Right lung (tissue), 5 donors: ENCODE results near the gene TMEM30A. TPM values are rescaled to one million over a fixed set of nuclear protein-coding genes. Genes with fewer than 3 reads are reported as not detected.

Source experiments
- DNase-seq, 2 donors: peaks; one replicate each; pipeline ENCODE4 v3.0.0-alpha.2; 2013
- polyA plus RNA-seq, 5 donors: library from polyadenylated mRNA; unstranded; fragments of 120-200 nt; gene quantifications; one replicate each; pipeline versions ENCODE4 v1.2.1 to v1.2.3, GENCODE V29; 2013; ENCODE audit warnings: inconsistent platforms in 1 of 5, low replicate concordance in 1 of 5; ENCODE audit not compliant: insufficient read length in 5 of 5, insufficient read depth in 1 of 5

The TMEM30A gene
- polyA plus RNA-seq, 5 donors: 119 to 194 (median 169) TPM

- DNase-seq: peak in 1 of 2 donors; percentile 53
These were observed 12.5 kb upstream of the TMEM30A start for GRCh38 chr6:75296811-75297779.

GRCh38 chr6:75292555-75292954, 8.0 kb upstream of the TMEM30A start:
- DNase-seq: no peak

DNA sequence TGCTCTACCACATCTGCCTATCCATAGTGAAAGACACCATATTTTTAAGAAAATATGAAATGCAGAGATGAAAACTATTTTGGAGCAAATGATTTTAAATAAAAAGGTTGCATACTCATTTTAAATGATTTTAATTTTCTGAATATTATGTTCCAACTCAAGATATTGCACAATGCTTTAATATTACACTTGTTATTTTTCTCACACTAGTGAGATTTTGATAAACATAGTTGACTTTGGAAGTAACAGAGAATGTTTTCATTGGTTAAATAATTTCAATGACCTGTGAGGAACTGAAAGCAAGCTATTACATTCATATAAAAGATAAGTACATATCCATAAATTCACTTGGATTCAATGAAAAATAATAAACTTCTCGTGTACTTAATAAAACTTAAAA, 7.2 kb upstream of the TMEM30A start:
- DNase-seq: no peak

GRCh38 chr6:75291331-75291730, 6.7 kb upstream of the TMEM30A start:
- DNase-seq: no peak

GRCh38 chr6:75290136-75290945, 5.7 kb upstream of the TMEM30A start:
- no peak for DNase-seq

GRCh38 chr6:75288023-75288422, 3.4 kb upstream of the TMEM30A start:
- no peak for DNase-seq

DNA sequence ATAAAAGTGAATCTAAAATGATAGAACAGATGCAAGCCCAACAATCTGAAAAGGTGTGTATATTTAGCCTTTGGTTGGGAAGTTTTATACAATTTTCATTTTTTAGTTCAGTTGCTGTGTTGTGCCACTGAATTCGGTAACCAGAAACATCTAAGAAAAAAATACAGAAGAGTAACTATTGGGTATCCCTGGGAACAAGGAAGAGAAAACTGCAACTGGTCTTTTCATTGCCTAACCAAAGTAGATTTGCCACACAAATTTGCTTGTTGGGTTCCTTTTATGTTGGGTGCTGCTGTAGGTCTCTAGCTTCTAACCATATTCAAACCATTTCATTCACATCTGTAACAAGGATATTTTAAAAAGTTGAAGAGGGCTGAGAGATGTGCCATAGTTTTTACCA, 2.8 kb upstream of the TMEM30A start:
- DNase-seq: no peak

GRCh38 chr6:75286955-75287354, 2.4 kb upstream of the TMEM30A start:
- no peak for DNase-seq

DNA sequence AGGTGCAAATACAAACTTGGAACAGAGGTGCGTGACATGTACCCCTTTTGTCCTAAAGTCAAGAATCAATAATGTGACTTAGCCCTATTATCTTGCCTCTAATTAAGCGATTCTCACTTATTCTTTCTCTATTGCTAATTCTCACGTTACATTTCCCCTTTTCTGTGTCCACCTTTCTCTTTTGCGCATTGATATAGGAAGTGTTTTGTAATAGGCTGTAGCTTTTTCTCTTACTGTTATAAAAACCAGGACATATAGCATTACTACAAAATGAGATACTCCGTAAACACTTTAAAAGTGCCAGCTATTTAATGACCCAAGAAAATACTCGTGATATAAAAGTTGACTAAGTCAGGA, 669 bp upstream of the TMEM30A start:
- DNase-seq: no peak

DNA sequence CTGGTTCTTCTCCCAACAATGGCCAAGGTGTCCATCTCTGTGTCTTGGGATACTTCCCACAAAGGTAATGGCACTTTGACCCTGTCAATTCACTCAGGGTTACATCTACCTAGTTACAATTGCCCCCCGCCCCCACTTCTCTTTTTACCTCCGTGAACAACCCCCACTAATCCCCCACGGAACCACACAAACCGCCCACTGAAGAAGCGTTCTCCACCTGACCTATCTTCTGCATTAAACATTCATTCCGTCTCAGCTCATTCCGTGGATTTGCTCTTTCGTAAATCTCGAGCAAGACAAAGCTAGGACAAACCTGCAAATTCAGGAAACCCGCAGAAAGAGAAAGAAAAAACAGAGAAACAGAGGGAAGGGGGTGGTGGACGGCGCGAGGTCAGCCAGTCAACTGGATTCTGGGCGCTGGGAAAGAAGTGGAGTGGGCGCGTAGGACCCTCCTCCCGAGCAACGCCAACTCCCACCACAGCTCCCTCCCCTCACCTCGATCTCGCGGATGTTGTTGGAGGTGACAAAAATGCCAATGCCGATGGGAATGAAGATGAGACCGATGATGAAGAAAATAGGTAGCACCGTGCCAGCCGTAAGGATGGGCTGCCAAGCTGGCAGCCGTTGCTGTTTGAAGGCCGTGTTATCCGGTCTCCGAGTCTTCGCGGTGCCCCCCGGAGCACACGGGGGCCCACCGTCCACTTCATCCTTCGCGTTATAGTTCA, 523 bp downstream of the TMEM30A start:
- DNase-seq: peak; percentile 68 to 69

DNA sequence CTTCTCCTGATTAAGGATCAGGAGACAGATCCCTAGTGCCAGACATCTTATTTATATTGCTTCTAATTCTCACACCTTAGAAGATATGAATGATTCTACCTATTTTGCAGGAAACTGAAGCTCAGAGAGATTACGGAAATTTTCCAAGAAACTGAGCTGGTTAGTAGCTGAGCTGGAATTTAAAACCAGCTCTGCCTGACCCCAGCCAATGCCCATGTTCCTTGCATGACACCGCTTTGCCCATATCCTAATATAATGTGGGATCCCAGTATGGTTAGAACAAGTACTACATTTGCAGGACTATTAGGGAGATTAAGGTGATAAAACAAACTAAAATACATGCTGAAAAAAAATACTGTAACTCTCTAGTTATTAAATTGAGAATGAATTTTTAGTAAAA, 1.9 kb downstream of the TMEM30A start:
- DNase-seq: no peak

DNA sequence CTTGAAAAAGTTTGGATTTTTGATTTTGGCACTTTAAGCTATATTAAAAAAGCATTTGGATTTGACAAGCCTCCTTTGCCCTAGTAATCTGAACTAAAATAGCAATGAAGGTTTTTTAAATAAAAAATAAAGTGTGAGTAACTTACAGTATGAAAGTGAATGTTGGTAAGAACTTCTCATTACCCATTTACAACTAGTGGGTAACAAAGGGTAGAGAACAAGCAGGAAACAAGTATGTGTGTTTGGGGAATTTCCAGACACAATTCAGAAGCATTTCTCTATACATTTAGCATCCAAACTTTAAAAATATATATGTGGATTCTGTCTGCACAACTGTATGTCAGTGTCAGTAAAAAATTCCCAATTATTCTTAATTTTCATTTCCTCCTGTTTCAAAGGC, 2.9 kb downstream of the TMEM30A start:
- DNase-seq: no peak

- DNase-seq: no peak
These were observed 4.3 kb downstream of the TMEM30A start for GRCh38 chr6:75280131-75280855.

GRCh38 chr6:75279418-75279817, 5.2 kb downstream of the TMEM30A start:
- no peak for DNase-seq

DNA sequence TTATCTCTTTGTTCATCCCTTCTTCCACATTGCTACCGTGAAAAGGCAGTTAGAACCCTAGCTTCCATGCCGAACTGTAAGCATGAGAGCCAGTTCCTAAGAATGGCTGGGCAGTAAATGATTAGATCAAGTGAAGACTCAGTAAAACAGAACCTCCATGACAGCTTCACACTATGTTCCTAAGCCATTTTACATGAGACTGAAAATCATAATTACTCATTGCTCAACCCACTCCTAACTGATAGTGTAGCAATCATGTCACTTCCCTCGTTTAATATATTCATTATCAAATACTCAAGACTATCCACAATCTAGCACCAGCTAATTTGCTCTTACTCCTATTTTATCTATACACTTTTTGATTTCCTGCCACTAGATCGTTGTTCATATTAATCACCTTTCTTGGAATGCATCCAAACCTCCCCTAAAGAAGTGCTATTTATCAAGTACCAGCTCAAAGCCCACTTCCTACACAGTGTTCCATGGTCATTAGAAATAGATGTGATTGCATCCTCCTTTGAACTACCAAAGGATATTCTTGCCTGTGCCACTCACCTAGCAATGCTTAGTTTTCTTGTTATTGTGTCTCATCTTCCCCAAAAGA, 6.0 kb downstream of the TMEM30A start:
- DNase-seq: no peak

DNA sequence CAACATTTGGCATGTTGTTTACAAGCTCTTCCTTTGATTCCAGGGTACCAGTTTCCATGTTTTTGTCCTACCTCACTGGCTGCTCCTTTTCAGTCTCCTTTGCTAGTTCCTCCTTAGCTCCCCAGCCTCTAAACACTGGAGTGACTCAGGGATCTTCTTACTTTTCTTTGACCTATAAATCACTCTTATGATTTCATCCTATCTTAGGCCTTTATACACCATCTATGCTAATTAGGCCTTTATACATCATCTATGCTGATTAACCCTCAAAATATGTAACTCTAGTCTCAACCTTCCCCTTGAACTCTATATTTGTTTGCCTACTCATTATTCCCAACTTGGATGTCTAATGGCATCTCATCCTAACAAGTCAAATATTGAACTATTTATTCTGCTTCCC, 9.5 kb downstream of the TMEM30A start:
- DNase-seq: no peak

DNA sequence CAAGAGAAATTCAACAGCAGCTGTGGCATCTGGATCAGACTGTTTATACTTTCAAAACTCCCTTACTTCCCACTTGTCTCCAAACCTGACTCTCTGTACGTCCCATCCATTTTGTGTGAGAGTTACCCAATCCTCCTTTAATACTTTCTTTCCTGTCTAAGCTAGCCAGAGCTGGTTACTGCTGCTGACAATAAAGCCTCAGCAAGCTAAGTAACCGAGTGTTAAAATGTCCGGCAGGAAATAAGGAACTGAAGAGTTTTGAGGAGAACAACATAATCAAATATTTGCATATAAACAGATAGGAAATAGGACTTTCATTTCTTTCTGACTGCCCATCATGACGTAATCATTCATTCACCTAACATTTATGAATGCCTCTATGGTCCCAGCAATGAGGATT, 11.6 kb downstream of the TMEM30A start:
- DNase-seq: no peak

DNA sequence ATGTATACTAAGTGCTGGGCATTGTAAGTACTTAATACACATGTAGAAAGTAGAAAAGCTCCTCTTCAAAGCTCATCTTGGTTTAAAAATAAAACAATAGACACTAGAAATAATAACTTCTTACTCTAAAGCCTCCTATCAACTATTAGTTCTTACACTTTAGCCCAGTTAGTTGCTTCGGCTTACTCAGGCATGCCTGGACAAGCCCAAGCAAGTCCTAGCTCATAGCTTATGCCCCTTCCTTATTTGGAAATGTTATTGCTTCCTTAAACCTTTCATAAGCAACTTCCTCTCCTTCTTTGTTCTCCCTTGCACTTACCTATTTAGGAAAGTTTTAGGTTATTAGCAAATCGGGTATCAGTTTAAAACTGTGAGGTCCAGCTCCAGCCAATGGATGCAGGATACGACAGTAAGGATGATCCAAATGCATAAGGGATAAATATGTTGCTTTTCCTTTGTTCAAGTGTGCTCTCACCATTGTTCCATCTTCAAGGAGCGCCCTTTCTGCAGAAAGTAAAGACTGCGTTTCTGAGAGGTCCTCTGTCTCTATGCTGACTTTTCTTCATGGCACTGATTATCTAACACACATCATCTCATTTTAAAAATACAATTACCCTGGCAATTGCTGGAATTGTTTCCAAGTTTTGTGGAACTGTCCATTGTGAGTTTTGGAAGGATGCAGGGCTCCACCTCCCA, 12.3 kb downstream of the TMEM30A start:
- no peak for DNase-seq

DNA sequence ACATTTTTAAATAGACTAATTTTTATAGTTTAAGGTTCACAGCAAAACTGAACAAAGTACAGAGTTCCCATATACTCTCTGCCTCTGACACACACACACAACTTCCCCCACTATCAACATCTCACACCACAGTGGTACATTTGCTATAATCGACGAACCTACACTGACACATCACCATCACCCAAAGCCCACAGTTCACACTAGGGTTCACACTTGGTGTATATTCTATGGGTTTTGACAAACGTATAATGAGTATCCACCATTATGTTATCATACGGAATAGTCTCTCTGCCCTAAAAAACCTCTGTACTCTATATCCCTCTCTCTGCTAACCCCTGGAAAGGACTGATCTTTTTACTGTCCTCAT, 15.6 kb downstream of the TMEM30A start:
- DNase-seq: no peak
